HG03457 (cell line): ENCODE measurements around the gene TOP2B.
A peak's percentile ranks its signal among the peaks of the same experiment; 100 is the strongest.

Experiments used
- ATAC-seq: cut with Tn5 transposase; IDR thresholded peaks from one replicate; pipeline ENCODE4 v1.9.1; 2021; ENCODE audit warnings: moderate number of reproducible peaks; ENCODE audit not compliant: unreplicated experiment

TOP2B gene

GRCh38 chr3:25673738-25674298 lies 9.1 kb upstream of the TOP2B start:
- no peak for ATAC-seq

GRCh38 chr3:25665315-25666280 lies 891 bp upstream of the TOP2B start:
- ATAC-seq: peak; percentile 25

- ATAC-seq: peak; percentile 24
Measured at GRCh38 chr3:25663869-25664811, 567 bp downstream of the TOP2B start.

- ATAC-seq: peak; percentile 14
Measured at GRCh38 chr3:25663347-25663868, 1.3 kb downstream of the TOP2B start.

DNA sequence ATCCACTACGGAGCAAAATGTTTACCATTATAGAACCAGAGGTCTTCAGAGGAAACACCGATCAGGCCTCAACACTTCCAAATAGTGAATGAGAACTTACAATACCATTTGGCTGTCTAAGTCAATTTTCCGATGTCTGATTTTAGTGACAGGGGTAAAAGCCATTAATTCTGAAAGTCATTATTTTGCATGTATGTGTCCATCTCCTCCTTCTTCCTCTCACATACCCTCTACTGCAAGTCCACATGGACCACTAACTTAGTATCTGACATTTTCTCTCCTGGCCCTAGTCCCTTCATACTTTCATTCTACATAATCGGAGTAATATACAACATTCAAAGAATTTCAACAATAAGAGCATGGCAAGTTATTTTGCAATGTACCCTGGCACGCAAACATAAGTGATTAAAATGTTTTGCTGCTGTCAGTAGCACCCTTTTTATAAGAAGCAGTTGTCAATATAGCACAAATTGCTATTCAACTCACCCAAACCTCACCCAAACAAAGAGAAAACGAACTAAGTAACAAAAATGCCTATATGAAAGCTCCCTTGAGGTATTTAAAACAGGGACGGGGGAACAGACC lies 1.9 kb downstream of the TOP2B start:
- no peak for ATAC-seq

GRCh38 chr3:25661694-25662437 lies 2.8 kb downstream of the TOP2B start:
- no peak for ATAC-seq

- no peak for ATAC-seq
Measured at GRCh38 chr3:25658836-25659235, 5.9 kb downstream of the TOP2B start.

DNA sequence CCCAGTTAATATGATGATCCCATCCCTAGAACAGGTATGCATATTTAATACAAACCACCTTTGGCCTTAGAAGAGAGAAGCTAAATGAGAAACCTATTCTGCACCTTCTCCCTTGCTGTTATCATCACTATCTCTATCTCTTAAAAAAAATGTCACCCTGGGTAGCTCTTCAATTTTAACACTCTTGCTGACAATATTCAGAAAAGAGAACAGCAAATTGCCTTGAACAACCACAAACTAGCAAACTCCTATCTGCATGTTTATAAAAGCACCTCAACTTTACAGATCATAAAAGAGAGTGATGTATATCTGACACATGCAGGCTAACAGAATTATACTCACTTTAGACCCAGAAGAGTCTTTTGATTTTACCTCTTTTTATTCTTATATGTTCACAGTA lies 7.4 kb downstream of the TOP2B start:
- ATAC-seq: no peak

- no peak for ATAC-seq
Measured at GRCh38 chr3:25655659-25656058, 9.0 kb downstream of the TOP2B start.

DNA sequence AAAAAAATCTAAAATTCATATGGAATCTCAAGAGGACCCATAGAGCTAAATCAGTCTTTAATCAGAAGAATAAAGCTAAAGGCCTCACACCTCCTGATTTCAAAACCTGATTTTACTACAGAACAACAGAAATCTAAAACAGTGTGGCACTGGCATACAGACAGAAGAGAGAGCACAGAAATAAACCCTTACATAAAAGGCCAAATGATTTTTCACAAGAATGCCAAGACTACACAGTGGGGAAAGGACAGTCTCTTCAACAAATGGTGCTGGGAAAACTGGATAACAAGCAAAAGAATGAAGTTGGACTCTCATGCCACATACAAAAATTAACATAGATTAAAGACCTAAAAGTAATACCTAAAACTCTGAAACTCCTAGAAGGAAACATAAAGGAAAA lies 10.1 kb downstream of the TOP2B start:
- no peak for ATAC-seq

- no peak for ATAC-seq
Measured at GRCh38 chr3:25653322-25653721, 11.4 kb downstream of the TOP2B start.

DNA sequence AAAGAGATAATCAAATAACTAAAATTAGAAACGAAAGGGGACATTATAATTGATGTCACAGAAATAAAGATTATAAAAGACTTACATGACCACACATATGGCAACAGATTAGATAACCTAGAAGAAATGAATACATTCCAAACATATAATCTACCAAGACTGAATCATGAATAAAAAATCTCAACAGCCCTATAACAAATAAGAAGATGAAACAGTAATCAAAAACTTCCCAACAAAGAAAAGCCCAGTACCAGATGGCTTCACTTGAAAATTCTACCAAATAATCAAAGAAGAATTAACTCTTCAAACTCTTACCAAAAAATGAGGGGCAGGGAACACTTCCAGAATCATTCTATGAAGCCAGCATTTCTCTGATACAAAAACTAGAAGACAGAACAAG lies 11.8 kb downstream of the TOP2B start:
- no peak for ATAC-seq

GRCh38 chr3:25648925-25649830 lies 15.5 kb downstream of the TOP2B start:
- ATAC-seq: no peak

DNA sequence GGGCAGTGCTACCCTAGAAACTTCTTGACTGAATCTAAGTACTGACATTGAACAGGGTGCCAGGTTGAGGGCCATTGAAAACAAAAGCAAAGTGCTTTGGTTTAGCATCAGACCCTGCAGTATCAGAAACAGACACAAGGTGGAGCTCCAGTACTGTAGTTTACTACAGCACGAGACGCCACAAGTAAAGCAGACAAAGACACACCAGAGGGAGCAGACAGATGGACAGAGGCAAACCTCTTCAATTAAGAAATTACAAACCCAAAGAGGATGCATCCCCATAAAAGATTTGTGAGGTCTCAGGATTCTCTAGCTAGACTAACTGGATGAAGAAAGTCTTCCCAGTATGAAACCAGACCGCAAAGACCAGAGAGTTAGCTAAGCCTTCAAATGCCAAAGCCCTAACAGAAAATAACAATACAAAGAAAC lies 16.6 kb downstream of the TOP2B start:
- peak; percentile 98 for ATAC-seq

- no peak for ATAC-seq
Measured at GRCh38 chr3:25635038-25635437, 29.7 kb downstream of the TOP2B start.

DNA sequence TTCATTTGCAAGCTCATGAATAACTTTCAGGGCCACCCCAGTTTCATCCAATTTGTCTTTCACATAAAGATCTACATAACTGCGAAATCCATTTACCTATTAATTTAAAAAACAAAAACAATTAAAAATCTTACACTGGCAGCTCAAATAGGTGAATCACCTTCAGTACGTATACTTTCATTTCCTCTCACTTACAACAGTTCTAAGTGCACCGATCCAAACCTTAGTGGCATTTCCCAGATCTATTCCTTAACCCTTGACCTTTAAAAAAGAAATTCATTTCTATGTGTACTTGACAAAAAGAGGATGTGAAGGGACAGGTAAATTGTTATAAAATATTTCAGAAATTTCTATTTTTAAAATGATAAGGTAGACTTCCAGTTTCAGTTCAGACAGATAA lies 30.8 kb downstream of the TOP2B start:
- no peak for ATAC-seq

DNA sequence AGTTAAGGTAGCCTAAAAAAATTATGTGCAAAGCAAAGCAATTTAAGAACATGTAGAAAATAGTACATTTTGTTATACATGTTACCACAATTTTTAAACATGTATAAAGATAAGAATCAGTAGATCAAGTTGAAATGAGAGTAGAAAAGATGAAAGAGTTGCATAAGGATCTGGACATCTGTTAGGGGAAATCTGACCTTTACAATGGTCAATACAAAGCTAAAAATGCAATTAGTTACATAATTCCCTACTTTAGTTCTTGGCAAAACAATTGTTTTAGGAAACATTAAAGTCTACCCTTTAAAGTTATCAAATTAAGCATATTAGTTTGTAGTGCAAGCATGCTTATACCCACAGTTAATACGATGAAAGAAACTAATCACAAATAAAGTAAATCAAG lies 32.7 kb downstream of the TOP2B start:
- ATAC-seq: no peak

DNA sequence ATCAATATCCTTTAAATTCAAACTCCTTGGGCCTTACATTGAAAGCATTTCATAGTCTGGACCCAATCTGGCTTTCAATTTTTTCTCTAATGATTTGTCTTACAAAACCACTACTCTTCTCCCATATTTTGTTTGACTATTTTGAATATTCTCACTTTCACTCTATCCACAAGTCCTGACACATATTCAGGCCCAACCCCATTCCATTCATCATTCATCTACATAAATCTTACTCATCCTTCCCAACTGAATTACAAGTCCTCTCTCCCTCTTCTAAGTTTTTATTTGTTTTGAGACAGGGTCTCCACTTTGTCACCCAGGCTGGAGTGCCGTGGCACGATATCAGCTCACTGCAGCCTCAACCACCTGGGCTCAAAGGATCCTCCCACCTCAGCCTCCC lies 43.6 kb downstream of the TOP2B start:
- ATAC-seq: no peak

DNA sequence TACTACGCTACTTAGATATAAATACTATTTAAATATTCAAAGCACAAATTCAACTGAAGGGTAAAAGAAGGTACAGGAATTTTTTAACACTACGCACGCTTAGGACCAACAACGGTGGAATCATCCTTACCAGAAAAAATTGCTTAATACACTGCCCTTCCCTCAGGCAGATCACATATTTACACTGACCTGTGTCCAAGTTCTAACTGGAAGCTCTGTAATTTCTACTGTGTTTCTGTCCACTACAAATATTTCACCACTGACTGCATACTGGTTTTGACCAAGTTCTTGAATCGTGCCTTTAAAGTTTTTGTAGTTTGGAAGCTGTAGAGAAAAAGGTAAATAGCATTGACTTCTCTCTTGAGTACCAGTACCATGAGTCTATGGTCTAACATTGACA lies 44.2 kb downstream of the TOP2B start:
- no peak for ATAC-seq
